GM18517 (cell line): ENCODE measurements around the gene UBTD1.
"Not testable (repeated sequence)": the region's sequence is repeated elsewhere in the genome, so short reads cannot be mapped to it uniquely, and the experiment has no call there.

Experiments
- ATAC-seq: cut with Tn5 transposase; IDR thresholded peaks from one replicate; pipeline ENCODE4 v1.9.1; 2021; ENCODE audit warnings: mild to moderate bottlenecking, moderate library complexity; ENCODE audit not compliant: unreplicated experiment

UBTD1 gene

DNA sequence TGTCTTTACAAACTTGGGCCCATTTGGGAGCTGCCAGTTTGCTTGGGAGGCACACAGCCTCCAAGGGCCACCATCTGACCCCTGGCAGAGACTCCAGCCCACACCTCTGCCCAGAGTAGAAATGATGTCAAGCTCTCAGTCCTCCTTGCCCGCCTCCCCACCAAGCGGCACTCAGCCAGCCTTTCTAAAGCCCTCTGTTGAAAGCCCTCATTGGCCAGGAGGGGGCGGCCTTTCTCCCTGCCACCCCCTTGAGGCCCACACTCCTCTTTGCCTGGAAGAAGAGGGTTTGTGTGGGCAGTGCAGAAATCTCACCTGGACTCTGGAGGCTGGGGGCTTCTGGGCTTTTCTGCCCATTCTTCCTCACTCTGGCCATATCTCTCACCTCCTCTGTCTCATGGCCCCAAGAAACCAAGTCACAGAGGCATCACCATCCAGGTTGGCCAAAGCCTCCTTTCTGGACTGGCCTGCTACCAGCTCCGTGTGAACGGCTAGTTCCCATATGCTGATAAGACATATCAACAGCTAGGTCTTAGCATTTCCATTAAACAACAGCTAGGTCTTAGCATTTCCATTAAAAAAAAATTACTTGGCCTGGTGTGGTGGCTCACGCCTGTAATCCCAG, 36.1 kb downstream of the UBTD1 start:
- ATAC-seq = no peak

DNA sequence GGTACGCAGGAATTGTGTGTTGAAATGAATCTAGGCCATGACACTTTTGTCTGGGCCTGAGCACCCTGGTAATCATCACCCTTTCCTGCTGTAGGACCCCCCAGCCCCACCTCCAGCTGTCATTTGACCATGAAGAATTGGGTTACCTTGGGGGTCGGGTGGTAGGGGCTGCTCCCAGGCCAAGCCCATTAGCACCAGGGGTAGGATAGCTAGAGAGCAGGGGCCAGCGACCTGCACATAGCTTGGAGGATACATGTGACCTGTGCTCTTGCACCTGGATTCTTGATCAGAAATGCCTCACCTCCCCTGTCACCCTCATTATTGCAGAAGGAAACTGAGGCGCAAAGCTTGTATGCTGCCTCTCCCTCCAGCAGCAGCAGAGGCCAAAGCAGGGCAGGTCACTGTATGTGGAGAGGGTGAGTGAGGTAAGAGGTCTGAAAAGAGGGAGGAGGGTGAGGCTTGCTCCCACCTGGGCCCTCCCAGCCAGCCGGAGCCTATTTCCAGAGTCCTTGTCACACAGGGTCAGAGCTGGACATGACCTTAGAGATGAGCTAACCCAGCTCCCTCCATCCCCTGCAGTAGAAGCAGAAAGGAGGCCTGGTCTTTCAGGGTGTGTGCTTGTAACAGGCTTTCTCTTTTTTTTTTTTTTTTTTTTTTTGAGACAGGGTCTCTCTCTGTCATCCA, 38.6 kb downstream of the UBTD1 start:
- ATAC-seq = no peak

DNA sequence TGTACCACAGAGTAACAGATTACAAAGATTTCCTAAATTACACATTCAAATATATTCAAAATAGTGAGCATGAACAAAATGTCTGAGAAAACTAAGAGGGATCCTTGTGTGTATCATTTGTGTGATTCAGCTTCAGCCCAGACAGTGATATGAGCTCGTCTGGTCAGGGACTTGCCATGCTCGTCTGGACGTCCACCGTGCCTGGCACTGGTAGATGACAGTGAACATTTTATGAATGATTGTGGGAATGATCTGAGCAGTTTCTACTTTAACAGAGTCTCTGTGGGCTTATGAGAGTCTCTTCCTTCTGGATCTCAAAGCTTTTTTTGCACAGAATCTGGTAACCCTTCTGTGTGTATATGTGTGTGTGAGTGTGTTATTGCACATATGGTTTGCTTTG, 39.7 kb downstream of the UBTD1 start:
- ATAC-seq = no peak

DNA sequence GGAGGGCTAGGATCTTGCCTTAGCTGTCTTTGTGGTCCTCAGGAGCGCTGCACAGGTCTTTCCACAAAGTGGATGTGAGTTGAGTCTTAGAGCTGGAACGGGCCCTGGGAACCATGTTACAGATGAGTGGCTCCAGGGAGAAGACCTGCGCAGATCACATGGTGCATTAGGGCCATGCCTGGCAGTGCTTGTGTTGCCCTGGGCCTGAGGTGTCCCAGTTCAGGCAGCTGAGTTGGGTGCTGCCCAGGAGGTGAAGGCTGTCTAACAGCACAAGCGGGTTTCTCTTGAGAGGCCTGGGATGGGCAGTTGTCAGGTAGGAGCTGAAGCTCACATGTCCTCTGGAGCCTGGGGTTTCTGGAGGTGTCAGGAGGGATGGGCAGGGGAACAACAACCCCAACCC, 40.1 kb downstream of the UBTD1 start:
- no peak for ATAC-seq

DNA sequence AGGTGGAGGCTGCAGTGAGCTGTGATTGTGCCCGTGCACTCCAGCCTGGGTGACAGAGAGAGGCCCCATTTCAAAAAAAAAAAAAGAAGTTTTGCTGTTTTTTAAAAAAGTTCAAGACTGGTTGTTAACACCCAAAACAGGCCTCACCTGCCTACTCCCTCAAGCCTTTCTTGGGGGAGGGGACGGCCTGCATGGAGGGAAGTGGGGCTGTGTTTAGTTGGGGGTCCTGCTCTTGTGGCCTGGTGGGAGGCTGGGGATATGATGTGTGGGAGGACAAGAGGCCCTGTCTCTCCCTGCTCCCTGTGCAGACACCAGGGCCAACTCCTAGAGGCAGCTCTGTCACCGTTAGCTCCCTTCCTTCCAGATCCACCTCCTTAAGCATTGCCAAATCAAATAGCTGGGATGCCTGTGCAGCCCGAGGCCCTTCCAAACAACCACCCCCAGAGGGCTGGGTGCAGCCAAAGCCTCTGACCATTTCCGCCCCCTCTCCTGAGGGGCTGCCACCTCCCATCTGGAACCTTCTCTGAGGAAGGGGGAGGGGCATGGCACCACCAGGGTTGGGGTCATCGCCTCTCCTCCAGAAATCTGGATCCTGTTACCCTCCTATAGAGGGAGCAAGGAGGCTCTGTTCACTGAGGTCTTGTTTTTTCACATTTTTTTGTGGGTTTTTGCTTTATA, 40.9 kb downstream of the UBTD1 start:
- no peak for ATAC-seq

DNA sequence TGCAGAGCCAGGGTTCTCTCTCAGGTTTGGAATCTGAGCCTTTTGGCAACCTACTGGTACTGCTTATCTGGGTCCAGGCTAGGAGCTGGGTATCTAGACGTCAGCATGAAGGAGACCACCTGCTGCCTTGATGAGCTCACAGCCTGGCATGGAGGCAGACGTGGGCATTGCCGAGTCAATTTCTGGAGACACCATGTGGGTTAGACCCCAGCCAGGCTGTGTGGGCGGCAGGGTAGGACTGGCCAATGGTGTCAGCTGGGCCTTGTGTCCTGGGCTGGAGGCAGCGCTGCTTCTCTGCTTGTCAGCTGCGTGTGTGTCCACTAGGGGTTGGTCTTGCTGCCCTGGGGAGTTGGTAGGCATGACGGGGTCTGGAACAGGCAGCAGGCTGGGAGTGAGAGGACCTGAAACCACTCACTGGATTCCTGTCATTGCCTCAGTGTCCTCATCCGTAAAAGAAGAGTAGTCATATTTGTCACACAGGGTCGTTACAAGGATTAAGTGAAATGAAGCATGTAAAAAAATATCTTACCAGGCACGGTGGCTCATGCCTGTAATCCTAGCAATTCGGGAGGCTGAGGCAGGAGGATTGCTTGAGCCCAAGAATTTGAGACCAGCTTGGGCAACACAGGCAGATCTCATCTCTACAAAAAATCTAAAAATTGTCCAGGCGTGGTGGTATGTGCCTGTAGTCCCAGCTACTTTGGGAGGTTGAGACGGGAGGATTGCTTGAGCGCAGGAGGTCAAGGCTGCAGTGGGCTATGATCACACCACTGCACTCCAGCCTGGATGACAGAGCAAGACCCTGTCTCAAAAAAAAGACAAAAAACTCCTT, 42.2 kb downstream of the UBTD1 start:
- ATAC-seq = no peak

DNA sequence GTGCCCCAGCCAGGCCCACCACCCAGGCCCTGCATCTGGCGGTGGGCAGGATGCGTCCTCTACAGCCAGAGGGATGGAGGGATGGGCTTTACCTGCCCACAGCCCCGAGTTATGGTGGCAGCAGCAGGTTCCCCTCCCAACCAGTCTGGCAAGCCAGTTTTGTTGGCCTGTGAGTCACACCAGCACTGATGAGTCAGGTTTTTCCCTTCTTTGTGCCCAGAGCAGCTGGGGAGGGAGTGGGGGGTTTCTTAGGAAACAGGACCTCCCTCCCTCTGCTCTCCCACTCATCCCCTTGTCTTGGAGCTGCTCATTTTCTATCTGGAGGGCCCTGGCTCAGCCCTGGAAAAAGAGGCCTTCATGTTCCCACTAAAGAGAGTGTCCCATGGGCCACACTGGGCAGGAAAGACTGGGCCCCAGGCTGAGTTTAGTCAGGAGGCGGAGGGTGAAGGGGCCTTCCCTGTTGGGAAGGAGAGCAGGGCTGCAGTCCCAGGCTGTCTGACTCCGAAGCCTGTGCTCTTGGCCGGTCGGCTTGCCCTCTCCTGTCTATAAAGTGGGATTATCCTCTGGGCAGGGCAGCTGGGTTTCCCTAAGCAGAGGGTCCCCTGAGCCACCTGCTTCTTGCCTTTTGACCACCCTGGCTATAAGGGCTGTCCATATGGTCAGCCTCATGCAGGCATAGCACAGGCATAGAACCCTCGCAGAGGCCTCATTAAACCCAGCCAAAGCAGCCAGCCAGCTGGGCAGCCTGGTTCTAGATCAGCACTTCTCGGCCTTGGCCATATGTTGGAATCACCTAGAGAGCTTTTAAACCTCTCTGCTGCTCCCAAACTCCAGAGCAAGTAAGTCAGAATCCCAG, 43.7 kb downstream of the UBTD1 start:
- no peak for ATAC-seq

DNA sequence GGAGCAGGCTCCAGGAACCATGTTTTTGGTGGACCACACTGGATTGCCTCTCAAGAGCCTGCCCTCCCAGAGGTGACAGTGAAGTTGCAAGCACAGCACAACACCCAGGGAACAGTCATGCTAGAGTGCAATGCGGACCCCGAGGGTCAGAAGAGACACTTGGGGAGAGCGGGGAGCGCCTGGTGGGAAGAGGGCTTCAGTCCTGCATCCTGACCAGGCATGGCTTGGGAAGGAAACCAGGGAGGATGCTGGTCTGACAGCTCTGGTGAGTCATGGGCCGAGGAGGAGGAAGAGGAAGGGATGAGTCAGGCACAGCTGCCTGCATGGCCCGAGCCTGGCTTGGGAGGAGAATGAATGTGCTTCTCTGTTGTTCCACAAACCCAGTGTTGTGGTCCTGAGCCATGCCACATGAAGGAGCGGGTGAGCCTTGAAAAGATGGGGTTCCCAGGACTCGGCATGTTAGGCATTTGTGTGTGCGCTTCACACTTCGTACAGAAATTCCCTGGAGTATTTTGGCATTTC, 44.4 kb downstream of the UBTD1 start:
- no peak for ATAC-seq

DNA sequence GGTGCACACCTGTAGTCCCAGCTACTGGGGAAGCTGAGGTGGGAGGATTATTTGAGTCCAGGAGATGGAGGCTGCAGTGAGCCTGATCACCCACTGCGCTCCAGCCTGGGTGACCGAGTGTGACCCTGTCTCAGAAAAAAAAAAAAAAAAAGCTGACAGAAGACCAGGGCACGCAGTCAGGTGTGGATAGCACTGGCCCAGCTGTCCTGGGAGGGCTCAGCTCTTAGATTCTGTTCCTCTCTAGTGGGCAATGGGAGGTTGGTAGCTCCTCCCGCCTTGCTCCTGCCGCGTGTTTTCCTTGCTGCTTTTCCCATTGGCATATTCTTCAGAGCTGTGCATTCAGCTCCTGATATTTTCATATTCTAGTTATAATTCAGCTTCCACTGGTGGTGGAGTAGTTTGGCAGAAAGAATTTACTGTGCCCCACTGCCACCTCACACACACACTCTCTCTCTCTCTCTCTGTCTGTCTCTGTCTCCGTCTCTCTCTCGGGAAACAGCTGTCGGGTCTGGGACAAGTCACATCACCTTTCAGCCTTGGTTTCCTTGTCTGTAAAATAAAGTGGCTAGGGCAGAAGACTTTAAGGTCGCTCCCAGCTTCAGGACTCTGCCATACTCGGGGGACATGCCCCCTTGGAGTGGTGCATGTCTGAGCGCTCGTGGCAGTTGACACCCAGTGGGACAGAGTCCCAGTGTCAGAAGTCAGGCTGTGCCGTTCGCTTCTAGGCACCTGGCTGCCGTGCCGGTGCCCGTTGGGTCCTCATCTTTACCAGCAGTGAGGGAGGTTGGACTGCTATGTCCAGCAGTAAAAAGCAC, 47.9 kb downstream of the UBTD1 start:
- ATAC-seq = no peak

DNA sequence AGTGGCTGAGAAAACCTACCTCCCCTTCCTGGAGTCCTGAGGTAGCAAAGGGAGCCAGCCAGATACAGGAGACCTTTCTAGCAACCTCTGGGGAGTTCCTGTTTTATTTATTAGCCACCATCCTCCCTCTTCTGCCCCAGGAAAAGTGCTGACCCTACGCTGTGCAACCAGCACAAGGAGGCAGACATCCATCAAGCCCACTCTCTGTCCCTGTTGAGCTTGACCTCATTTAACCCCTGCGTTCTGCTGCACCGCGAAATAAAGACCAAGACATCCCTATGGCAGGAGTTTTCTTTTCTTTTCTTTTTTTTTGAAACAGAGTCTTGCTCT, 48.5 kb downstream of the UBTD1 start:
- no peak for ATAC-seq

DNA sequence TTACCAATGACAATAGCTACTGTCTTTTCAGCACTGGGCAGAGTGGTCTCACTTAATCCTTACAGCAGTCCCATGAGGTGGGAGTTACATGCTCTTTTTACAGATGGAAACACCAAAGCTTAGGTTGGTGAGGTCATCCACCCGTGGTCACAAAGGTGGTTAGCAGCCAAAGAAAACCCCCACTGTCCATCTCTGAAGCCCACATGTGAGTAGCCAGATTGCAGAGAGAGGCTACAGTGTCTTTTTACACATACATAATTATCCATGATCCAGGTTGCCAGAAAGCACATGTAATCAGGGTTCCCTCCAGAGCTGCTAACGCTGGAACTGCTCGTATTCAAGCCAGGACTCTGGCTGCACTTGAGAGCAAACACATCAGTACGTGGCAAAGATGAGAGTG, 49.2 kb downstream of the UBTD1 start:
- no peak for ATAC-seq

DNA sequence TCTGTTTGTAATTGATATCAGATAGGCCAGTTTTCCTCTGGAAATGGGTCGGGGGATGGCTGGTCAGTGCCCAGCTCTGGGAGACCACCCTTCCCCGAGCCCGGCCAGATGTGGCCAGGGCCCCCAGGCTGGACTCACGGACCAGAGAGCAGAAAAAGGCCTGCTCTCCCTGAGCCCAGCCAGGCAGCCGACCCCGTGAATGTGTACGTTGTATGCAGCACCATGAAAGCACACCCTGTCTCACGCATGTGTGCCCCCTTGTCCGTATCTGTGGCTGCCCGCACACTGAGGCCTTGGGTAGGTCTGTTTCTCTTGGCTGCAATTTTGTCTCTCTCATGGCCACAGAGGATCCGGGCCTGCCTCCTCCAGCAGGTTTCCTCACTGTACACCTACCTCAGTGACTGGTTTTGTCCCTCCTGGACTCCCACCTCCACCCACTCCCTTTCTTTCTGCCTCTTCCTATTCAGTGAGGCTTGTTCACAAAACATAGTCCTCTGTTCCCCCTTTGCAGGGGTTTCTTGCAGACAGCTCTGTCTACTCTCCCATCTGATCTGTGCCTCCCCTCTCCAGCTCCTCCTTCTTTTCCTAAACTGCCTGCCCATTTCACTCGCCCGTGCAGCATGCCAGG, 50.2 kb downstream of the UBTD1 start:
- ATAC-seq = no peak

DNA sequence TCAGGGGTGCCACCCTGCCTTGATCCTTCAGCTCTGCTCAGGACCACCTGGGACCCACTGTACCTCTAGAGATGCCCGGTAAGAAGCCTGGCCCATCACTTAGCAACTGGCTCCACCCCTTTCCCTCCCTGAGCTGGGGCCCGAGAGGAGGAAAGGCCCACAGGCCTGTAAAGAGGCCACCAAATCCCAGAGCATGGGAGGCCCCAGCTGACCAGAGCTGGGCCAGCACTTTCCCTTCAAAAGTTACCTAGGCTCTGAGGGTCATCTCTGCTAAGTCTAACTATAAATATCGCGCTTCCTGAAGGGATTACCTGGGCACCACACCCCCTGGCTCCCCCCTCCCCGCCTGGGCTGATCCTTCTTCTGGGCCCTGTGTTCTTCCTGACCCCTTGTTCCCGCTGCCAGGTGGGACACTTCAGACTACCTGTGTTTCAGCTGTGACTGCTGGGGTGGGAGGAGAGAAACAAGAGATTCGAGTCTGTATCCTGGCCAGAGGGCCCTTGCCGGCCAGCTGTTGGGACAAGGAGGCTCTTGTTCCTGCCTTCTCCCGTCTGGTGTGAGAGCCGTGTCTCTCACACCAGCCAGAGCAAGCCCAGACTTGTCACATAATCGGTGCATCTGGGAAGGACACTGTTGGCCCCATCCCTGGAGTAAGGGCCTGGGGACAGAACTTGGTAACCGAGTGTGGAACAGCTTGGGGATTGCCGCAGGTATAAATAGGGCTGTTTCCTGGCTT, 51.0 kb downstream of the UBTD1 start:
- no peak for ATAC-seq

DNA sequence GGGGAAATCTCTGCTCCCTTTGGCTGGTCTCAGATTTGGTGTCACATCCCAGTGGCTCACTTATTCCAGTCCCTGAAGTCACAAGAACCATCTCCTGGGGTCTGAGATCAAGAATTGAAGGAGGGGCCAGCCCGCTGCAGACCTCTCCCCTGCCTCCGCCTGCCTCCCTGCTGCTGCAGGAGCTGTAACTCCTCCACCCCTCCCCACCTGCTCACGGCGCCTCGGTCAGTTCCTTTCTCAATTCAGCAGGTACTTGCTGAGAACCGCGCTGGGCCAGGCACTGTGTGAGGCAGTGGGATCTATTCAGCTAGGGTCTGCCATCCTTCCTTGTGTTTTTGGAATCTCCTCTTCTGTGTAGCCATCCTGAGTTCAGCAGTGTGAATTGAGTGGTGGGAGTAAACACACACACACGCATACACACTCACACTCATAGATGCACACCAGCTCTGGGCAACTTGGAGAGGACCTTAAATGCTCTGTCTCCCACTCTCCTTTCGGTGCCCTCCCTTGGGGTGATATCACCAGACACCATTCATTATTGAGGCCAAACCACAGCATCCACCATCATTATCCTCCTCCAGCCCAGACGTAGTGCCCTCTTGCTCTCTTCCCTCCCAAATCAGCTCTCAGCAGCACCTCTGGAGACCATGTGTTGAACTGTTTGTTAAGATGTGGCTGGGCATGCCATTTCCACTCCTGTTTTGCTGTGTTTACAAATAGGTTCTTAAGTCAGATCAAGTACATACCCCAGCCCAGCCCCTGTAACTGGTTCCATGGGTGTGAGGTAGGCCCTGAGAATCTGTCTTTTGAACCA, 51.8 kb downstream of the UBTD1 start:
- ATAC-seq = no peak

DNA sequence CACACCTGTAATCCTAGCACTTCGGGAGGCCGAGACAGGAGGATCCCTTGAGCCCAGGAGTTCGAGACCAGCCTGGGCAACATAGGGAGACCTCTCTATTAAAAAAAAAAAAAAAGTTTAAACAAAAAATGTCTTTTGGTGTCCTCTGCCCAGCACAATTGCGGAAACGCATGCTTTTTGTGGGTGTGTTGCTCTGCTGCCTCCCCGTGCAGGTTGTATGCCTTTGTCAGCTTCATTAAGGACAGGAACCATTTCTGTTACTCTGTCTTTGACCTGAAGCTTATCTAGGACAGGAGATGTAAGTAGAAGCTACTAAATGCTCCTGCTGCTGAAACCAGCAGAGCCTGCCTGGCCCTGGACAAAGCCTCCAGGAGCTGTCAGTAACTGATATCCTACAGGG, 52.5 kb downstream of the UBTD1 start:
- no peak for ATAC-seq

DNA sequence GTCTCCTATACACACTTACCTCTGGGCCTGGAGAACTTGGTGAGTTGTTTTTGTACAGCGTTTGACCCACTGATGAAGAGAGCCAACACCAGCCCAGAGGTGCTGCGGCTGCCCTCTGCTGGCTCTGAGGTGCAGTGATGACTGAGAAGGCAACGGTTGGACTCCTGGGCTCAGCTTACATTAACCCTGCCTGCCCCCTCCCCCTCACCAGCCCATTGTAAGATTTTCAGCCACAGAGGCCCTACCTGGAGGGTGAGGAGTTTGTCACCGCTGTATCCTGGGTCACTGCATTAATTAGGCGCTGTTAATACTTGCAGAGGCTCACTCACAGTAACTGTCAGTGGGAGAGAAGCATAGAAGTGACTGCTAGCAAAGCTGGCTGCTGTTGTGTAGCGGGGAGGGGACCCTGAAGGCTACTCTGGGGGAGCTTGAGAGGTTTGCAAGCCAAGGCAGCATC, 54.9 kb downstream of the UBTD1 start:
- ATAC-seq = no peak

DNA sequence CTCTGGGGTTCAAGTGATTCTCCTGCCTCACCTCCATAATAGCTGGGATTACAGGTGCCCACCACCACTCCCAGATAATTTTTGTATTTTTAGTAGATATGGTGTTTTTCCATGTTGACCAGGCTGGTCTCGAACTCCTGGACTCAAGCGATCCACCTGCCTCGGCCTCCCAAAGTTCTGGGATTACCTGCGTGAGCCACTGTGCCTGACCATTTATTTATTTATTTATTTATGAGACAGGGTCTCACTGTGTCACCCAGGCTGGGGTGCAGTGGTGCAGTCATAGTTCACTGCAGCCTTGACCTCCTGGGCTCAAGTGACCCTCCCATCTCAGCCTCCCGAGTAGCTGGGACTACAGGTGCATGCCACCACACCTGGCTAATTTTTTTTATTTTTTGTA, 55.6 kb downstream of the UBTD1 start:
- ATAC-seq = not testable (repeated sequence)

DNA sequence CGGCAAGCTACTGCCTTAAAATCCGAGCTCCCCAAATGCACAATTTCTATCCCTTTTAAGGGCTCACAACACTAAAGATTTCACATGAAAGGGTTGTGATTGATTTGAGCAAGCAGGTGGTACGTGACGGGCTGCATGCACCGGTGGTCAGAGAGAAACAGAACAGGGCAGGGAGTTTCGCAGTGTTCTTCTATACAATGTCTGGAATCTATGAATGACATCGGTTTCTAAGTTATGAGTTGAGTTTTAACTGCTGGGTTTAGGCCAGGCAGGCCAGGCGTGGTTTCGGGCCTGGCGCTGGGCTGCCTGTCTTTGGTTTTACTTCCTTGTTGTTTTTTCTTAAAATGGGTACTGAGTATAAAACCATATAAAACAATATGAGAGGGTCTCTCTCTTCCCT, 56.8 kb downstream of the UBTD1 start:
- ATAC-seq = not testable (repeated sequence)
